HG03442 (cell line): ENCODE data around the gene PPID.
"Not testable (repeated sequence)": the region's sequence is repeated elsewhere in the genome, so short reads cannot be mapped to it uniquely, and the experiment has no call there.

ENCODE experiments used
- ATAC-seq: cut with Tn5 transposase; IDR thresholded peaks from one replicate; pipeline ENCODE4 v1.9.1; 2021; ENCODE audit warnings: mild to moderate bottlenecking, moderate library complexity; ENCODE audit not compliant: unreplicated experiment

Gene PPID

DNA sequence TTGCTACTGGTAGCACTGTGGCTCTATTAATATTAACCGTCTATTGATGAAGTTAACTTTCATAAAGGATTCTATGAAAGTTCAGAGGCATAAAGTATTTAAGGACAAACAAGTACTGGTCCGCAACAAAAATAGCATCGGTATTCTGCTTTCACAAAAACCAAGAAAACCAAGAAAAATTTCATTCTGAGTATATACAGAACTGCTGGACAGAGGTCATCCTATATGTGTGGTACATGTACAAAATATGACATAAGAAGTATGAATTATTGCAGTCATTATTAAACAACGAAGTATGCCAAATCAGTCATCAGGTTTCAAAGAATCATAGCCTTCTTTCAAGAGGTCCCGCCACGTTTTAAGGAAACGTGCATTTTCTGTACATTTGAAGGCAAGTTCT lies 53.9 kb downstream of the PPID start:
- no peak for ATAC-seq

DNA sequence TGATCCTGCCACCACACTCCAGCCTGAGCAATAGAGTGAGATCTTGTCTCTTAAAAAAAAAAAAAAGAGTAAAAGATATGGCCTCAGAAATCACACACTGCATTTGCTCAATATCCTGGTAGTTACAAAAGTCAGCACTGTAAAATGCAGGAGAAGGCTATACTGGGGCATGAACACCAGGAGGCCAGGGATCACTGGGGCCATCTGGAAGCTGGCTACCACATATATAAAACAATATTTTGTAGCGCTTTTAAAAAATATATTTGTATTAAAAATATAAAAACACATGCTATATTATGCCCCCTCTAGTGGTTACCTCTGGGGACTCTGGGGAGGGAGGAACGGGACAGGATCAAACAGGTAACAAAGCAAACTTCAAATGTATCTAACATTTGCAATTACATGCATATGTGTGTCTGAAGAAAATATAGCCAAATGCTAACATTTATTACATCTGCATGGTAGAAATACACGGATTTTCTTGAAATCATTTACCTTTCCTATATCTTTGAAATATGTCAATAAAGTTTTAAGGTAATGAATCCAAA lies 55.5 kb downstream of the PPID start:
- ATAC-seq = no peak

DNA sequence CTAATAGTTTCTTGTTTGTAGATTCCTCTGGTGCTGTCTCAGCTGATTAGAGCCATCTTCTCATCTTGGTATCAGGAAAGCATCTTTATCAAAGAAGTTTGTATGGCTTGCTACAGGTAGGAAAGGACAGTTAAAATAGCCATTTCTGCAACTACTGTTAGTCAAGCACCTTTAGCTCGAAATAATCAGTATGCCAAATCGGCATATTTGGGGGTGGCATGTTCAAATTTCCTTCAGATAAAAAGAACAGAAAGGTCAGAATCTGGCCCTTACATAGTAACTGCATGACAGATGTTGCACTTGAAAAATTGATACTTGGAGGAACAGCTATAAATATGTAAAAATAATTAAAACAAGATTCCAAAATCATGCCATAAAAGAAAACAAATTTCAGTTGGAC lies 56.3 kb downstream of the PPID start:
- ATAC-seq = no peak

DNA sequence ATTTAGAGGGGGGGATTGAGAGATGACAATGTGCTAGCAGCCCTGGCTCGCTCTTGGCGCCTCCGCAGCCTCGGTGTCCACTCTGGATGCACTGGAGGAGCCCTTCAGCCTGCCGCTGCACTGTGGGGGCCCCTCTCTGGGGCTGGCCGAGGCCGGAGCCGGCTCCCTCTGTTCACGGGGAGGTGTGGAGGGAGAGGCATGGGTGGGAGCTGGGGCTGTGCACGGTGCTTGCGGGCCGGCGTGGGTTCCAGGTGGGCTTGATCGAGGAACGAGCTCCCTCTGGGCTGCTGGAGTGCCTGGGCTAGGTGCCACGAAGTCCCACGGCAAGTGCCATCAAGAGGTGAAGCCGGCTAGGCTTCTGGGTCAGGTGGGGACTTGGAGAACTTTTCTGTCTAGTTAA lies 58.4 kb downstream of the PPID start:
- ATAC-seq = no peak

DNA sequence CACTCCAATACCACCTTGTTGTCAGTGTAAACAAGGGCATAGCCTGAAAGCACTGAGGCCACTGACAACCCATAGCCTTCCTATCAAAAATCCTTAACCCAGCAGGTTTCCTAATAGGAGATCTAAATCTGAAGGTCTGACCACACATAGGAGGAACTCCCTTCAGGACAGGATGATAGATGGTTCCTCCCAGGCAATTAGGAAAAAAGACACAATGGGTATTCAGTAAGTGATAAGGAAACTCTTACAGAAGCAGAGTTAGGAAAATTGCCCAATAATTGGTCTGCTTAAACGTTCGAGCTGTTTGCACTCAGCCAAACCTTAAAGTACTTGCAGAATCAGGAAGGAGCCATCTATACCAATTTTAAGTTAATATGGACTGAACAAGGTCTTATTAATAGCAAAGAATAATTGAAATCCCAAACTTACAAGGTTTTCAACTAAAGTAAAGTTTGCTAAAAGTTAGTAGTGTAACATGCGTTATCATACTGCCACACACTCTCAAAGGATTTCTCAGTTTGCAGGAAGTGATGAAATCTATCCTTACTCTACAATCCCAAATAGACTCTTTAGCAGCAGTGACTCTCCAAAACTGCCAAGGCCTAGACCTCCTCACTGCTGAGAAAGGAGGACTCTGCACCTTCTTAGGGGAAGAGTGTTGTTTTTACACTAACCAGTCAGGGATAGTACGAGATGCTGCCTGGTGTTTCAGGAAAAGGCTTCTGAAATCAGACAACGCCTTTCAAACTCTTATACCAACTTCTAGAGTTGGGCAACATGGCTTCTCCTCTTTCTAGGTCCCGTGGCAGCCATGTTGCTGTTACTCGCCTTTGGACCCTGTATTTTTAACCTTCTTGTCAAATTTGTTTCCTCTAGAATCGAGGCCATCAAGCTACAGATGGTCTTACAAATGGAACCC lies 59.2 kb downstream of the PPID start:
- not testable (repeated sequence) for ATAC-seq

DNA sequence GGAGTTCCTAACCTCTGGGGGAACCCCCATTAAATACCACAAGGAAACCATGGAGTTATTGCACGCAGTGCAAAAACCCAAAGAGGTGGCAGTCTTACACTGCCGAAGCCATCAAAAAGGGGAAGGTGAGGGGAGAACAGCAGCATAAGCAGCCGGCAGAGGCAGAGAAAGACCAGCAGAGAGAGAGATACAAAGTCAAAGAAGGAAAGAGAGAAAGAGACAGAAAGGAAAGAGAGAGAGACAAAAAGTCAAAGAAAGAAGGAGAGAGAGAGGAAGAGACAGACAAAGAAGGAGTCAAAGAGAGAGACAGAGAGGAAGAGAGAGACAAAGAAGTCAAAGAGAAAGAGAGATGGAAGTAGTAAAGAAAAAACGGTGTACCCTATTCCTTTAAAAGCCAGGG lies 59.9 kb downstream of the PPID start:
- not testable (repeated sequence) for ATAC-seq
